T-cell (primary cell): ENCODE measurements around the gene DLG4. TPM values are rescaled to one million over a fixed set of nuclear protein-coding genes. Genes with fewer than 3 reads are reported as not detected.
A peak's percentile ranks its signal among the peaks of the same experiment; 100 is the strongest.
"Not testable (repeated sequence)": the region's sequence is repeated elsewhere in the genome, so short reads cannot be mapped to it uniquely, and the experiment has no call there.

Source experiments
- ATAC-seq, 4 experiments: fragments of 200-7000 bp in 3 of 4; fragments of 150-1000 bp in 1 of 4; cut with Tn5 transposase; replicated peaks in 1 of 4; 1 replicate in 3 of 4; 2 replicates in 1 of 4; pipeline ENCODE4 v1.10.0; 2021; ENCODE audit warnings: moderate library complexity in 3 of 4, mild to moderate bottlenecking in 2 of 4, moderate number of reproducible peaks in 1 of 4
- CTCF ChIA-PET, 2 donors: fragments of 300-600 bp; sonication (Branson Sonifier 250); formaldehyde crosslinking; loops; one replicate each; lab custom pipeline; 2022; ENCODE audit warnings: antibody characterized with exemption in 2 of 2; lab: Charles Lee
- POLR2A ChIA-PET, 2 donors: fragments of 300-600 bp; sonication (Branson Sonifier 250); formaldehyde crosslinking; loops; one replicate each; lab custom pipeline; 2022; ENCODE audit warnings: antibody characterized with exemption in 2 of 2; lab: Charles Lee
- DNase-seq, 35 experiments: peaks; one replicate each; pipeline versions ENCODE4 v3.0.0 to v3.0.0-alpha.2; 2013 to 2023
- H3K27ac ChIP-seq: one replicate; pipeline ENCODE4 v1.5.1; 2013; ENCODE audit warnings: low read length
- H3K27me3 ChIP-seq, 2 experiments: replicated peaks in 1 of 2; 1 replicate in 1 of 2; 2 replicates in 1 of 2; pipeline versions ENCODE4 v1.6.1 to v1.7.0; 2013; ENCODE audit warnings: low read length in 1 of 2, mixed read lengths in 1 of 2; ENCODE audit not compliant: control insufficient read depth in 2 of 2, insufficient read depth in 2 of 2; ENCODE audit errors: extremely low read depth in 1 of 2
- H3K36me3 ChIP-seq, 2 donors: 1 replicate in 1 of 2; 2 replicates in 1 of 2; pipeline versions ENCODE4 v1.6.1 to v1.7.0; 2013; ENCODE audit warnings: low read length in 1 of 2; ENCODE audit not compliant: control insufficient read depth in 2 of 2, insufficient read depth in 1 of 2; ENCODE audit errors: extremely low read depth in 1 of 2
- H3K4me1 ChIP-seq, 2 experiments: 1 replicate in 1 of 2; 2 replicates in 1 of 2; pipeline versions ENCODE4 v1.6.1 to v1.7.0; 2013; ENCODE audit warnings: low read length in 2 of 2, mixed read lengths in 1 of 2; ENCODE audit not compliant: insufficient read depth in 2 of 2, control insufficient read depth in 1 of 2; ENCODE audit errors: extremely low read depth in 1 of 2
- H3K4me3 ChIP-seq, 2 donors: 1 replicate in 1 of 2; 2 replicates in 1 of 2; pipeline versions ENCODE4 v1.5.1 to v1.7.0; 2013; ENCODE audit warnings: mild to moderate bottlenecking in 2 of 2, low read length in 1 of 2, moderate library complexity in 1 of 2; ENCODE audit not compliant: control insufficient read depth in 1 of 2; ENCODE audit errors: extremely low read depth in 1 of 2
- H3K9me3 ChIP-seq: 2 replicates; pipeline ENCODE4 v1.7.0; 2013
- H3K27ac Mint-ChIP-seq, 2 donors: one replicate each; pipeline ENCODE4 v1.8.0; 2020 to 2021; ENCODE audit warnings: mild to moderate bottlenecking in 2 of 2, mixed read lengths in 2 of 2
- H3K27me3 Mint-ChIP-seq, 2 donors: one replicate each; pipeline ENCODE4 v1.8.0; 2021 to 2022; ENCODE audit warnings: mixed read lengths in 2 of 2
- H3K36me3 Mint-ChIP-seq: one replicate; pipeline ENCODE4 v1.8.0; 2021; ENCODE audit warnings: mixed read lengths
- H3K4me1 Mint-ChIP-seq, 3 donors: one replicate each; pipeline ENCODE4 v1.8.0; 2020 to 2022; ENCODE audit warnings: mixed read lengths in 3 of 3, mild to moderate bottlenecking in 1 of 3
- H3K4me3 Mint-ChIP-seq, 3 donors: one replicate each; pipeline ENCODE4 v1.8.0; 2020 to 2022; ENCODE audit warnings: mild to moderate bottlenecking in 3 of 3, mixed read lengths in 3 of 3, moderate library complexity in 3 of 3
- H3K9me3 Mint-ChIP-seq, 3 donors: one replicate each; pipeline ENCODE4 v1.8.0; 2020 to 2022; ENCODE audit warnings: mixed read lengths in 3 of 3
- WGBS: methylation state at CpG from one replicate; pipeline ENCODE4 v1.1.5; 2013; ENCODE audit warnings: missing lambda C conversion rate; ENCODE audit not compliant: insufficient coverage; 5-methylcytosine and 5-hydroxymethylcytosine counted together
- total RNA-seq, 35 experiments: library from RNA in 6 of 35; stranded (reverse) in 6 of 35; fragments of 120-200 nt in 1 of 35; gene quantifications; one replicate each; pipeline versions ENCODE4 v1.2.1 to v1.2.4 and lab custom pipeline; 2013 to 2026

Gene DLG4
- total RNA-seq, 5 donors from 2014 or later (not counting 1 experiment from before 2014, with no cell fraction given), result 8.1 to 13.6 (median 9.3) TPM

DNA sequence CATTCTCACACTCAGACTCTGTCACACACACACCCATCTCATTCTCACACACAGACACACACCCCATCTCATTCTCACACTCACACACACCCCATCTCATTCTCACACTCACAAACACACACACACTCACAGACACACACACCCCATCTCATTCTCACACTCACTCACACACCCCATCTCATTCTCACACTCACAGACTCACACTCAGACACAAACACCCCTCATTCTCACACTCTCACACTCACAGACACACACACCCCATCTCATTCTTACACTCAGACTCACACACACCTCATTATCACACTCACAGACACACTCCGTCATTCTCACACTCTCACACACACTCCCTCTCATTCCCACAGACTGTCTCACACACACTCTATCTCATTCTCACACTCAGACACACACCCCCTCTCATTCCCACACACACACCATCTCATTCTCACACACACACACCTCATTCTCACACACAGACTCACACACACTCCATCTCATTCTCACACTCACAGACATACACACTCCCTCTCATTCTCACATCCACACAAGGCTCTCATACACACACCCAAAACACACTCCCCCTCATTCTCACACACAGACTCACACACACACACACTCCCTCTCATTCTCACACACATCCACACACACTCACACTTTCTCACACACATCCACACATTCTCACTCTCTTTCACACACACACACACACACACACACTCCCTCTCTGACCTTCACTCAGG is 43.4 kb downstream of the DLG4 start:
- ChIA-PET POLR2A (no interaction called here), CTCF (no interaction called here)
- no peaks in the 10 kb centered on the region for H3K36me3 Mint-ChIP-seq
- Histone ChIP-seq H3K4me3 (no peak overlapping the region), H3K27me3 (peaks cover 10 to 67% of the 10 kb centered on the region in 2 experiments), H3K36me3 (no peaks in the 10 kb centered on the region), H3K27ac (no peak overlapping the region), H3K9me3 (no peaks in the 10 kb centered on the region), H3K4me1 (peaks cover 11 to 31% of the 10 kb centered on the region in 2 experiments)
- no peak overlapping the region for H3K4me3 Mint-ChIP-seq
- peaks cover 6 to 14% of the 10 kb centered on the region in 2 donors for H3K27me3 Mint-ChIP-seq
- H3K9me3 Mint-ChIP-seq, result no peaks in the 10 kb centered on the region
- no peak for ATAC-seq
- no peak overlapping the region for H3K27ac Mint-ChIP-seq
- peaks cover 9 to 12% (median 11%) of the 10 kb centered on the region in 3 donors for H3K4me1 Mint-ChIP-seq
- no peak for DNase-seq
- WGBS, result 100% methylated on average over 1 of the region's 1 CpG

- Histone ChIP-seq H3K36me3 (no peaks in the 10 kb centered on the region), H3K4me3 (no peak overlapping the region), H3K4me1 (peaks cover 11 to 31% of the 10 kb centered on the region in 2 experiments), H3K27me3 (peaks cover 10 to 67% of the 10 kb centered on the region in 2 experiments), H3K9me3 (no peaks in the 10 kb centered on the region), H3K27ac (no peak overlapping the region)
- peaks cover 6 to 14% of the 10 kb centered on the region in 2 donors for H3K27me3 Mint-ChIP-seq
- H3K27ac Mint-ChIP-seq, result no peak overlapping the region
- peaks cover 9 to 12% (median 11%) of the 10 kb centered on the region in 3 donors for H3K4me1 Mint-ChIP-seq
- POLR2A ChIA-PET, result no interaction called here
- H3K9me3 Mint-ChIP-seq, result no peaks in the 10 kb centered on the region
- DNase-seq (no peak), ATAC-seq (no peak)
- no peaks in the 10 kb centered on the region for H3K36me3 Mint-ChIP-seq
- 93% methylated on average over 5 of the region's 5 CpGs for WGBS
- no peak overlapping the region for H3K4me3 Mint-ChIP-seq
- CTCF ChIA-PET, result no interaction called here
These were observed 44.3 kb downstream of the DLG4 start for GRCh38 chr17:7175330-7175733.

DNA sequence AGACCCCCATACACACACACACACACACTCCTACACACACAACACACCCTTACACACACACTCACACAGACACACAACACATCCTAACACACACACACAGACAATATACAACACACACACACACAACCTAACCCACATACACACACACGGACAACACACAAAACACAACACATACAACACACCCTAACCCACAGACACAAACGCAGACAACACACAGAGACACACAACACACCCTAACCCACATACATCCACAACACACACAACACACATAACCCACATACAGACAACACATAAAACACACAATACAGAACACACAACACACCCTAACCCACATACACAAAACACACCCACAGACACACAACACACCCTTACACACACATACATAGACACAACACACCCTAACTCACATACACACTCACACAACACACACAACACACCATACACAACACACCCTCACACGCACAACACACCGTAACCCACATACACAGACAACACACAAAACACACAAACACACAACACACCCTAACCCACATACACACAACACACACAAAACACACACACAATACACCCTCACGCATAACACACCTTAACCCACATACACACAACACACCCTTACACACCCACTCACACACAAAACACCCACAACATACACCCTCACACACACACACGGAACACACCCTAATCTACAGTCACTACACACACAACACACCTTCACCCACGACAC is 44.9 kb downstream of the DLG4 start:
- Histone ChIP-seq H3K27ac (no peak overlapping the region), H3K9me3 (no peaks in the 10 kb centered on the region), H3K27me3 (peaks cover 10 to 64% of the 10 kb centered on the region in 2 experiments), H3K4me1 (peaks cover 11 to 31% of the 10 kb centered on the region in 2 experiments), H3K36me3 (no peaks in the 10 kb centered on the region), H3K4me3 (peak overlapping the region in 1 of 2 donors; percentile 54)
- ChIA-PET POLR2A (no interaction called here), CTCF (no interaction called here)
- Mint-ChIP-seq H3K4me3 (no peak overlapping the region), H3K9me3 (no peaks in the 10 kb centered on the region), H3K36me3 (no peaks in the 10 kb centered on the region), H3K4me1 (peaks cover 9 to 12% (median 11%) of the 10 kb centered on the region in 3 donors), H3K27me3 (peaks cover 6 to 14% of the 10 kb centered on the region in 2 donors), H3K27ac (no peak overlapping the region)
- DNase-seq, result no peak
- no peak for ATAC-seq
- 60% methylated on average over 7 of the region's 7 CpGs for WGBS

- Mint-ChIP-seq H3K27ac (no peak overlapping the region), H3K9me3 (peaks cover 0 to 6% (median 0%) of the 10 kb centered on the region in 3 donors), H3K36me3 (peaks cover 3% of the 10 kb centered on the region), H3K4me1 (peaks cover 9 to 12% (median 11%) of the 10 kb centered on the region in 3 donors), H3K27me3 (peaks cover 6 to 12% of the 10 kb centered on the region in 2 donors), H3K4me3 (no peak overlapping the region)
- POLR2A ChIA-PET, result interaction anchor here in 1 of 2 donors (0.6 kb wide), 1 partner anchor 373 kb away, joined by 3 read pairs; no protein-coding TSS in a partner anchor
- peak; percentile 40 to 74 (median 54) for ATAC-seq
- CTCF ChIA-PET, result no interaction called here
- no peaks in the 10 kb centered on the region for H3K9me3 ChIP-seq
- H3K27me3 ChIP-seq, result peaks cover 10 to 60% of the 10 kb centered on the region in 2 experiments
- WGBS, result 52% methylated on average over 61 of the region's 69 CpGs
- DNase-seq, result peak in 34 of 35 experiments; percentile 13 to 63 (median 34)
- no peaks in the 10 kb centered on the region for H3K36me3 ChIP-seq
- peaks cover 11 to 31% of the 10 kb centered on the region in 2 experiments for H3K4me1 ChIP-seq
- H3K4me3 ChIP-seq, result peak overlapping the region; percentile 30 to 54
- no peak overlapping the region for H3K27ac ChIP-seq
These were observed 45.7 kb downstream of the DLG4 start for GRCh38 chr17:7173687-7174602.

GRCh38 chr17:7172522-7173191 is 47.0 kb downstream of the DLG4 start:
- H3K27me3 Mint-ChIP-seq, H3K9me3 ChIP-seq, H3K36me3 Mint-ChIP-seq, H3K27ac ChIP-seq, ATAC-seq, H3K27ac Mint-ChIP-seq, H3K4me3 Mint-ChIP-seq, DNase-seq, H3K4me3 ChIP-seq, POLR2A ChIA-PET, H3K36me3 ChIP-seq, H3K4me1 Mint-ChIP-seq, CTCF ChIA-PET, H3K9me3 Mint-ChIP-seq: not testable (repeated sequence)
- Histone ChIP-seq H3K4me1 (peaks cover 8 to 23% of the 10 kb centered on the region in 2 experiments), H3K27me3 (peaks cover 10 to 48% of the 10 kb centered on the region in 2 experiments)
- 92% methylated on average over 10 of the region's 18 CpGs for whole genome bisulfite sequencing
